Neural cell (in vitro differentiated cells): ENCODE data around the gene SOCS7. TPM values are rescaled to one million over a fixed set of nuclear protein-coding genes. Genes with fewer than 3 reads are reported as not detected.

Source experiments
- H2AFZ ChIP-seq: fragments of 200-600, 300-800 bp; sonication (generic), shearing (Covaris generic); 2 replicates; pipeline ENCODE4 v1.6.0; 2014; ENCODE audit warnings: low read depth, mild to moderate bottlenecking, antibody characterized with exemption, low read length, moderate library complexity
- H3F3A ChIP-seq: fragments of 200-600 bp; shearing (Covaris generic); 2 replicates; pipeline ENCODE4 v1.6.1; 2016; ENCODE audit warnings: mild to moderate bottlenecking, moderate library complexity, mixed read lengths, antibody characterized with exemption, low read length; ENCODE audit not compliant: insufficient read depth, poor library complexity, severe bottlenecking
- H3K27ac ChIP-seq: fragments of 200-600, 300-800 bp; sonication (generic), shearing (Covaris generic); 2 replicates; pipeline ENCODE4 v1.5.1; 2014; ENCODE audit warnings: mild to moderate bottlenecking, low read length, moderate library complexity
- H3K27me3 ChIP-seq: fragments of 300-800, 200-600 bp; sonication (generic), shearing (Covaris generic); 2 replicates; pipeline ENCODE4 v1.6.0; 2014; ENCODE audit warnings: mild to moderate bottlenecking, low read depth, low read length, moderate library complexity; ENCODE audit not compliant: insufficient read depth
- H3K36me3 ChIP-seq: fragments of 300-800, 200-600 bp; sonication (generic), shearing (Covaris generic); 2 replicates; pipeline ENCODE4 v1.5.1; 2014; ENCODE audit warnings: mild to moderate bottlenecking, antibody characterized with exemption, low read length, moderate library complexity; ENCODE audit not compliant: insufficient read depth
- H3K4me2 ChIP-seq: fragments of 300-800, 200-600 bp; sonication (generic), shearing (Covaris generic); 2 replicates; pipeline ENCODE4 v1.6.0; 2014; ENCODE audit warnings: mild to moderate bottlenecking, low read length
- H3K4me3 ChIP-seq: fragments of 300-800, 200-600 bp; sonication (generic), shearing (Covaris generic); 2 replicates; pipeline ENCODE4 v1.5.1; 2014; ENCODE audit warnings: mild to moderate bottlenecking, low read length, moderate library complexity
- H3K79me2 ChIP-seq: fragments of 200-600 bp; shearing (Covaris generic); replicated peaks from 2 replicates; pipeline ENCODE4 v1.6.0; 2014; ENCODE audit warnings: mild to moderate bottlenecking, low read length, moderate library complexity; ENCODE audit not compliant: insufficient read depth
- H3K9ac ChIP-seq: fragments of 300-800, 200-600 bp; sonication (generic), shearing (Covaris generic); 2 replicates; pipeline ENCODE4 v1.6.1; 2016; ENCODE audit warnings: mild to moderate bottlenecking, low read length, mixed read lengths
- H3K9me2 ChIP-seq: fragments of 200-600 bp; shearing (Covaris generic); 2 replicates; pipeline ENCODE4 v1.6.1; 2016; ENCODE audit warnings: mild to moderate bottlenecking, low read length, mixed read lengths; ENCODE audit not compliant: insufficient read depth
- H3K9me3 ChIP-seq: fragments of 200-600, 300-800 bp; sonication (generic), shearing (Covaris generic); 2 replicates; pipeline ENCODE4 v1.6.1; 2016; ENCODE audit warnings: mild to moderate bottlenecking, mixed run types, low read length, moderate library complexity, mixed read lengths
- H4K20me1 ChIP-seq: fragments of 200-600 bp; shearing (Covaris generic); 2 replicates; pipeline ENCODE4 v1.6.1; 2016; ENCODE audit warnings: mild to moderate bottlenecking, mixed run types; ENCODE audit not compliant: insufficient read depth
- EP300 ChIP-seq: fragments of 450-650 bp; conservative IDR thresholded peaks from 2 replicates; pipeline ENCODE4 v1.6.1; 2014; ENCODE audit warnings: antibody characterized with exemption, mild to moderate bottlenecking, moderate library complexity; ENCODE audit not compliant: poor library complexity, severe bottlenecking
- EZH2 ChIP-seq: fragments of 200-600, 300-800 bp; shearing (Covaris generic), sonication (generic); IDR thresholded peaks from 2 replicates; pipeline ENCODE4 v1.6.1; 2014; ENCODE audit warnings: antibody characterized with exemption, low read length, borderline replicate concordance, mild to moderate bottlenecking; ENCODE audit not compliant: insufficient read depth, poor library complexity, severe bottlenecking
- MXI1 ChIP-seq: fragments of 450-650 bp; conservative IDR thresholded peaks from 2 replicates; pipeline ENCODE4 v1.6.1; 2014; ENCODE audit warnings: antibody characterized with exemption, mild to moderate bottlenecking; ENCODE audit not compliant: poor library complexity, severe bottlenecking
- POLR2AphosphoS5 ChIP-seq: IDR thresholded peaks from 2 replicates; pipeline ENCODE4 v1.6.1; 2012
- RAD21 ChIP-seq: fragments of 450-650 bp; conservative IDR thresholded peaks from 2 replicates; pipeline ENCODE4 v1.6.1; 2014; ENCODE audit warnings: antibody characterized with exemption, mild to moderate bottlenecking, moderate library complexity
- SMC3 ChIP-seq: fragments of 450-650 bp; conservative IDR thresholded peaks from 2 replicates; pipeline ENCODE4 v1.6.1; 2014; ENCODE audit warnings: antibody characterized with exemption, mild to moderate bottlenecking, moderate library complexity; ENCODE audit not compliant: poor library complexity
- TAF1 ChIP-seq: IDR thresholded peaks from 2 replicates; pipeline ENCODE4 v1.6.1; 2012; ENCODE audit warnings: low read depth
- polyA plus RNA-seq: library from polyadenylated mRNA; depleted of rRNA; stranded (reverse); fragments of >200 nt; gene quantifications from 2 replicates; pipeline ENCODE4 v1.2.3, GENCODE V29; 2014
- TF ChIP-seq, protein P1 (sequence below): fragments of 450-650 bp; IDR thresholded peaks from 2 replicates; pipeline ENCODE4 v1.5.1; 2014; ENCODE audit warnings: antibody characterized with exemption, mild to moderate bottlenecking, moderate library complexity; ENCODE audit not compliant: poor library complexity, severe bottlenecking
- TF ChIP-seq, protein P2 (sequence below): IDR thresholded peaks from 2 replicates; pipeline ENCODE4 v1.6.1; 2012; ENCODE audit warnings: borderline replicate concordance

SOCS7 gene
- polyA plus RNA-seq, 1 donor from 2014 or later = 23.7 TPM

DNA sequence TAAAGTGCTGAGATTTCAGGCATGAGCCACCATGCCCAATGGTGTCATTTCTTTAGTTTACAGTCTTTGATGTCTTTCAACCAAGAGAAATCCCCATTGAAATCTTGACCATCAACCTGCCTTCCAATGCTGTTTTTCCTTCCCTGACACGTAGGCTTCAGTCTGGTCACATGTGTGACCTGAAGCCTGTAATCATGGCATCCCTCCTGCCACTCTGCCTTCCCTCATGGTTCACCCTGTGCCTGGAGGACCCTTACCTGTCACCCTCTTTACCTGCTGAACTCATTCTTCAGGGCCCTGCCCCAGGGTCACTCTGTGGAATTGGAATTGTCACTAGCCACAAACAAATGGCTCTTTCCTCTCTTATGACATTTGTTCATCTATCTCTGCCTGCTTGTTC lies 58.6 kb downstream of the SOCS7 start:
- TF ChIP-seq TAF1 = no peak
- no peak for TF ChIP-seq EP300
- no peak for TF ChIP-seq POLR2AphosphoS5
- TF ChIP-seq MXI1 = no peak
- TF ChIP-seq, protein P1, sequence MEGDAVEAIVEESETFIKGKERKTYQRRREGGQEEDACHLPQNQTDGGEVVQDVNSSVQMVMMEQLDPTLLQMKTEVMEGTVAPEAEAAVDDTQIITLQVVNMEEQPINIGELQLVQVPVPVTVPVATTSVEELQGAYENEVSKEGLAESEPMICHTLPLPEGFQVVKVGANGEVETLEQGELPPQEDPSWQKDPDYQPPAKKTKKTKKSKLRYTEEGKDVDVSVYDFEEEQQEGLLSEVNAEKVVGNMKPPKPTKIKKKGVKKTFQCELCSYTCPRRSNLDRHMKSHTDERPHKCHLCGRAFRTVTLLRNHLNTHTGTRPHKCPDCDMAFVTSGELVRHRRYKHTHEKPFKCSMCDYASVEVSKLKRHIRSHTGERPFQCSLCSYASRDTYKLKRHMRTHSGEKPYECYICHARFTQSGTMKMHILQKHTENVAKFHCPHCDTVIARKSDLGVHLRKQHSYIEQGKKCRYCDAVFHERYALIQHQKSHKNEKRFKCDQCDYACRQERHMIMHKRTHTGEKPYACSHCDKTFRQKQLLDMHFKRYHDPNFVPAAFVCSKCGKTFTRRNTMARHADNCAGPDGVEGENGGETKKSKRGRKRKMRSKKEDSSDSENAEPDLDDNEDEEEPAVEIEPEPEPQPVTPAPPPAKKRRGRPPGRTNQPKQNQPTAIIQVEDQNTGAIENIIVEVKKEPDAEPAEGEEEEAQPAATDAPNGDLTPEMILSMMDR = no peak
- no peak for TF ChIP-seq RAD21
- TF ChIP-seq, protein P2, sequence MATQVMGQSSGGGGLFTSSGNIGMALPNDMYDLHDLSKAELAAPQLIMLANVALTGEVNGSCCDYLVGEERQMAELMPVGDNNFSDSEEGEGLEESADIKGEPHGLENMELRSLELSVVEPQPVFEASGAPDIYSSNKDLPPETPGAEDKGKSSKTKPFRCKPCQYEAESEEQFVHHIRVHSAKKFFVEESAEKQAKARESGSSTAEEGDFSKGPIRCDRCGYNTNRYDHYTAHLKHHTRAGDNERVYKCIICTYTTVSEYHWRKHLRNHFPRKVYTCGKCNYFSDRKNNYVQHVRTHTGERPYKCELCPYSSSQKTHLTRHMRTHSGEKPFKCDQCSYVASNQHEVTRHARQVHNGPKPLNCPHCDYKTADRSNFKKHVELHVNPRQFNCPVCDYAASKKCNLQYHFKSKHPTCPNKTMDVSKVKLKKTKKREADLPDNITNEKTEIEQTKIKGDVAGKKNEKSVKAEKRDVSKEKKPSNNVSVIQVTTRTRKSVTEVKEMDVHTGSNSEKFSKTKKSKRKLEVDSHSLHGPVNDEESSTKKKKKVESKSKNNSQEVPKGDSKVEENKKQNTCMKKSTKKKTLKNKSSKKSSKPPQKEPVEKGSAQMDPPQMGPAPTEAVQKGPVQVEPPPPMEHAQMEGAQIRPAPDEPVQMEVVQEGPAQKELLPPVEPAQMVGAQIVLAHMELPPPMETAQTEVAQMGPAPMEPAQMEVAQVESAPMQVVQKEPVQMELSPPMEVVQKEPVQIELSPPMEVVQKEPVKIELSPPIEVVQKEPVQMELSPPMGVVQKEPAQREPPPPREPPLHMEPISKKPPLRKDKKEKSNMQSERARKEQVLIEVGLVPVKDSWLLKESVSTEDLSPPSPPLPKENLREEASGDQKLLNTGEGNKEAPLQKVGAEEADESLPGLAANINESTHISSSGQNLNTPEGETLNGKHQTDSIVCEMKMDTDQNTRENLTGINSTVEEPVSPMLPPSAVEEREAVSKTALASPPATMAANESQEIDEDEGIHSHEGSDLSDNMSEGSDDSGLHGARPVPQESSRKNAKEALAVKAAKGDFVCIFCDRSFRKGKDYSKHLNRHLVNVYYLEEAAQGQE = no peak
- no peak for TF ChIP-seq EZH2
- TF ChIP-seq SMC3 = no peak
- Histone ChIP-seq H3F3A (no peaks in the 10 kb centered on the region), H3K4me2 (no peak overlapping the region), H3K9me2 (no peaks in the 10 kb centered on the region), H3K9me3 (no peaks in the 10 kb centered on the region), H3K79me2 (no peaks in the 10 kb centered on the region), H3K36me3 (no peaks in the 10 kb centered on the region), H3K9ac (no peak overlapping the region), H2AFZ (no peak overlapping the region), H3K27ac (no peak overlapping the region), H3K27me3 (no peaks in the 10 kb centered on the region), H3K4me3 (no peak overlapping the region), H4K20me1 (no peaks in the 10 kb centered on the region)

- H2AFZ ChIP-seq = peak overlapping the region; percentile 81
- H3K27ac ChIP-seq = peak overlapping the region; percentile 40
- H3K9me2 ChIP-seq = no peaks in the 10 kb centered on the region
- no peaks in the 10 kb centered on the region for H3F3A ChIP-seq
- no peaks in the 10 kb centered on the region for H3K9me3 ChIP-seq
- H3K9ac ChIP-seq = peak overlapping the region; percentile 65
- H3K79me2 ChIP-seq = no peaks in the 10 kb centered on the region
- H3K4me3 ChIP-seq = no peak overlapping the region
- no peak overlapping the region for H3K4me2 ChIP-seq
- no peaks in the 10 kb centered on the region for H4K20me1 ChIP-seq
- no peaks in the 10 kb centered on the region for H3K36me3 ChIP-seq
- no peaks in the 10 kb centered on the region for H3K27me3 ChIP-seq
- TF ChIP-seq POLR2AphosphoS5 (peak; percentile 33), EP300 (no peak)
Observed at GRCh38 chr17:38415250-38416194, 63.9 kb downstream of the SOCS7 start.
